ENCODE measurements around the gene CRABP1.

DNA sequence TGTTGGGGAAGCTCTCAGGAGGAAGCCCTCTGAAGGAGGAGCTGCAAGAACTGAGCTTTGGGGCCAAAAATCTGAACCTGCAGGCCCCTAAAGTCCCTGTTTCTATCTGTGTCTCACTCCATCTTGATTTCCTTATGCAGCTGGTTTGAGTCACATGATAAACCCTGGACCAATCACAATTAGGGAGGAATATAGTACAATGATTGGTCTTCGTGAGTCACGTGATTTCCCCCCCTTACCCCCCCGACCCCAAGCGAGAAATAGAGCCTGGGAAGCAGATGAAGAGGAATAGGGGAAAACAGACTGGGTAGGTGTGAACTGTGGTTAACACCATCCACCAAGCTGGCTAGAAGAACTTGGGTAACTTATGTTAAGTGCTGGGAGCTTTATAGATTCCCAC lies 12.9 kb downstream of the CRABP1 start:
- TF ChIP-seq, protein P1, sequence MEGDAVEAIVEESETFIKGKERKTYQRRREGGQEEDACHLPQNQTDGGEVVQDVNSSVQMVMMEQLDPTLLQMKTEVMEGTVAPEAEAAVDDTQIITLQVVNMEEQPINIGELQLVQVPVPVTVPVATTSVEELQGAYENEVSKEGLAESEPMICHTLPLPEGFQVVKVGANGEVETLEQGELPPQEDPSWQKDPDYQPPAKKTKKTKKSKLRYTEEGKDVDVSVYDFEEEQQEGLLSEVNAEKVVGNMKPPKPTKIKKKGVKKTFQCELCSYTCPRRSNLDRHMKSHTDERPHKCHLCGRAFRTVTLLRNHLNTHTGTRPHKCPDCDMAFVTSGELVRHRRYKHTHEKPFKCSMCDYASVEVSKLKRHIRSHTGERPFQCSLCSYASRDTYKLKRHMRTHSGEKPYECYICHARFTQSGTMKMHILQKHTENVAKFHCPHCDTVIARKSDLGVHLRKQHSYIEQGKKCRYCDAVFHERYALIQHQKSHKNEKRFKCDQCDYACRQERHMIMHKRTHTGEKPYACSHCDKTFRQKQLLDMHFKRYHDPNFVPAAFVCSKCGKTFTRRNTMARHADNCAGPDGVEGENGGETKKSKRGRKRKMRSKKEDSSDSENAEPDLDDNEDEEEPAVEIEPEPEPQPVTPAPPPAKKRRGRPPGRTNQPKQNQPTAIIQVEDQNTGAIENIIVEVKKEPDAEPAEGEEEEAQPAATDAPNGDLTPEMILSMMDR (IDR thresholded peaks at IDR 0.05 in 8 of 11, conservative IDR thresholded peaks at IDR 0.05 in 3 of 11): no peak
- no peak for TF ChIP-seq POLR2A (IDR thresholded peaks at IDR 0.05)

Measured in spleen (tissue), 7 donors.